Stimulated activated CD8-positive, alpha-beta memory T cell treated with anti-CD3 and anti-CD28 coated beads, Interleukin-12 subunit alpha, Interleukin-12 subunit beta, amount 100 ng/mL, for 4 hours (primary cell): Measurements from ENCODE around the gene HMBS.
"Not testable (repeated sequence)": the region's sequence is repeated elsewhere in the genome, so short reads cannot be mapped to it uniquely, and the experiment has no call there.

Experiments used
- DNase-seq: peaks from one replicate; pipeline ENCODE4 v3.0.0-alpha.2; 2020; ENCODE audit warnings: low read depth

HMBS gene

GRCh38 chr11:119084663-119085436, at the start of gene HMBS:
Gene HMBS (plus strand): TSS chr11:119084881. CDS start chr11:119085034, 153 bp downstream.
- peak; percentile 88 for DNase-seq

- DNase-seq, result no peak
Observed at GRCh38 chr11:119038884-119039283, 45.8 kb upstream of the HMBS start.

GRCh38 chr11:119039471-119039870, 45.2 kb upstream of the HMBS start:
- DNase-seq, result not testable (repeated sequence)

- DNase-seq, result no peak
Observed at GRCh38 chr11:119041821-119042514, 42.7 kb upstream of the HMBS start.

GRCh38 chr11:119042927-119043326, 41.8 kb upstream of the HMBS start:
- no peak for DNase-seq

- no peak for DNase-seq
Observed at GRCh38 chr11:119044708-119045107, 40.0 kb upstream of the HMBS start.

- DNase-seq, result no peak
Observed at GRCh38 chr11:119046489-119046888, 38.2 kb upstream of the HMBS start.

GRCh38 chr11:119047205-119047604, 37.5 kb upstream of the HMBS start:
- no peak for DNase-seq

- no peak for DNase-seq
Observed at GRCh38 chr11:119048644-119049043, 36.0 kb upstream of the HMBS start.

- no peak for DNase-seq
Observed at GRCh38 chr11:119049081-119049480, 35.6 kb upstream of the HMBS start.

GRCh38 chr11:119051440-119052162, 33.1 kb upstream of the HMBS start:
- DNase-seq, result no peak

GRCh38 chr11:119052163-119052814, 32.4 kb upstream of the HMBS start:
- no peak for DNase-seq

- DNase-seq, result no peak
Observed at GRCh38 chr11:119054418-119054817, 30.3 kb upstream of the HMBS start.

GRCh38 chr11:119055901-119056300, 28.8 kb upstream of the HMBS start:
- DNase-seq, result no peak

- DNase-seq, result no peak
Observed at GRCh38 chr11:119056421-119056999, 28.2 kb upstream of the HMBS start.

- peak; percentile 99 for DNase-seq
Observed at GRCh38 chr11:119057000-119057769, 27.5 kb upstream of the HMBS start, which contains the start of gene HYOU1. Gene HYOU1 (minus strand): TSS chr11:119057205. CDS start chr11:119056160, 1,045 bp downstream.

- not testable (repeated sequence) for DNase-seq
Observed at GRCh38 chr11:119059128-119059527, 25.6 kb upstream of the HMBS start.

GRCh38 chr11:119061256-119061655, 23.4 kb upstream of the HMBS start:
- no peak for DNase-seq

GRCh38 chr11:119062779-119063178, 21.9 kb upstream of the HMBS start:
- DNase-seq, result no peak

GRCh38 chr11:119065369-119065768, 19.3 kb upstream of the HMBS start:
- DNase-seq, result no peak
